GM18907 (cell line): ENCODE data around the gene SOX13.

Source experiments
- ATAC-seq: cut with Tn5 transposase; IDR thresholded peaks from one replicate; pipeline ENCODE4 v1.9.1; 2021; ENCODE audit warnings: mild to moderate bottlenecking, moderate library complexity; ENCODE audit not compliant: unreplicated experiment

Gene SOX13

GRCh38 chr1:204059970-204060369, 12.9 kb upstream of the SOX13 start:
- ATAC-seq, result no peak

GRCh38 chr1:204062106-204062505, 10.8 kb upstream of the SOX13 start:
- ATAC-seq, result no peak

GRCh38 chr1:204065174-204065985, 7.5 kb upstream of the SOX13 start:
- no peak for ATAC-seq

- no peak for ATAC-seq
Observed at GRCh38 chr1:204065986-204066300, 7.0 kb upstream of the SOX13 start.

GRCh38 chr1:204067935-204068334, 5.0 kb upstream of the SOX13 start:
- no peak for ATAC-seq

- no peak for ATAC-seq
Observed at GRCh38 chr1:204069887-204070286, 3.0 kb upstream of the SOX13 start.

- ATAC-seq, result no peak
Observed at GRCh38 chr1:204070895-204071294, 2.0 kb upstream of the SOX13 start.

- no peak for ATAC-seq
Observed at GRCh38 chr1:204073837-204074273, 940 bp downstream of the SOX13 start.

- ATAC-seq, result no peak
Observed at GRCh38 chr1:204074274-204075138, 1.6 kb downstream of the SOX13 start.

- ATAC-seq, result no peak
Observed at GRCh38 chr1:204075139-204075521, 2.2 kb downstream of the SOX13 start.

GRCh38 chr1:204075890-204076846, 3.3 kb downstream of the SOX13 start:
- ATAC-seq, result no peak

- no peak for ATAC-seq
Observed at GRCh38 chr1:204076891-204077290, 4.0 kb downstream of the SOX13 start.

GRCh38 chr1:204077979-204078696, 5.2 kb downstream of the SOX13 start:
- ATAC-seq, result no peak

- ATAC-seq, result no peak
Observed at GRCh38 chr1:204079608-204079999, 6.7 kb downstream of the SOX13 start.

- no peak for ATAC-seq
Observed at GRCh38 chr1:204080163-204080903, 7.4 kb downstream of the SOX13 start.

- ATAC-seq, result no peak
Observed at GRCh38 chr1:204081164-204081790, 8.4 kb downstream of the SOX13 start.

- ATAC-seq, result no peak
Observed at GRCh38 chr1:204081791-204082513, 9.0 kb downstream of the SOX13 start.

- no peak for ATAC-seq
Observed at GRCh38 chr1:204083491-204083890, 10.6 kb downstream of the SOX13 start.
